ENCODE data around the gene UBL4A.

DNA sequence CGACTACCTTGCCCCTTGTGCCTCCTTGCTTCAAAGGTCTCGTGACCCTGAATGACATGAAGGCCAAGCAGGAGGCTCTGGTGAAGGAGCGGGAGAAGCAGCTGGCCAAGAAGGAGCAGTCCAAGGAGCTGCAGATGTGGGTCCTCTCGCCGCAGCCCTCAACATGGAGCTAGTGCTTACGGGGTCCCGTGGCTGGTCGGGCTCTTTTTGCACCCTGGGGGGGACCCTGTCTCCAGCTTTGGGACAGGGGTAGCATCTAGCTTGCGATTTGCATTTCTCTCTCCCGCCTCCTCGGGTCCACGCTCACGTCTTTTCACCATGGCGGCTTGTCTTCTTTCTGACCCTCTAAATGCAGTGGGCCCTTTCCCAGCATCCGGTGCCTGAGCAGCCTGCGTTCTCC is 40.6 kb downstream of the UBL4A start:
- no peak for TF ChIP-seq NR4A1 (CRISPR knock-in tag; IDR thresholded peaks at IDR 0.05)
- TF ChIP-seq NR4A1 (tag; IDR thresholded peaks at IDR 0.05) = no peak
- no peak for TF ChIP-seq MXI1 (IDR thresholded peaks at IDR 0.05; ENCODE audit: low read depth, low read length)
- TF ChIP-seq NFYB (IDR thresholded peaks at IDR 0.05; ENCODE audit: extremely low read depth, insufficient read length) = no peak
- no peak for TF ChIP-seq RBM25 (IDR thresholded peaks at IDR 0.05; ENCODE audit: low read depth, low read length, severe bottlenecking)
